SU-DHL-6 (cell line): ENCODE results near the gene CDCA3.

ENCODE experiments used
- H2AFZ ChIP-seq: fragments of 200-600 bp; sonication (generic); 2 replicates; pipeline ENCODE4 v1.6.1; 2014; ENCODE audit warnings: low read depth, mild to moderate bottlenecking, moderate library complexity, mixed read lengths, antibody characterized with exemption, low read length; ENCODE audit not compliant: severe bottlenecking
- H3F3A ChIP-seq: fragments of 200-600 bp; shearing (Covaris generic); 2 replicates; pipeline ENCODE4 v1.6.0; 2016; ENCODE audit warnings: antibody characterized with exemption, mild to moderate bottlenecking; ENCODE audit not compliant: insufficient read depth
- H3K27ac ChIP-seq: fragments of 200-600 bp; sonication (generic); 2 replicates; pipeline ENCODE4 v1.5.1; 2016; ENCODE audit warnings: low read depth, mild to moderate bottlenecking, low read length, moderate library complexity, mixed read lengths
- H3K27me3 ChIP-seq: fragments of 200-600 bp; sonication (generic), shearing (Covaris generic); 2 replicates; pipeline ENCODE4 v1.6.0; 2014; ENCODE audit warnings: mild to moderate bottlenecking, low read length
- H3K36me3 ChIP-seq: fragments of 200-600 bp; sonication (generic); 2 replicates; pipeline ENCODE4 v1.6.1; 2014; ENCODE audit warnings: mild to moderate bottlenecking, low read length, mixed read lengths
- H3K4me2 ChIP-seq: fragments of 300-600, 200-600 bp; shearing (Covaris generic), sonication (generic); 2 replicates; pipeline ENCODE4 v1.6.0; 2014; ENCODE audit warnings: low read length, low read depth, mild to moderate bottlenecking; ENCODE audit not compliant: poor library complexity, severe bottlenecking
- H3K4me3 ChIP-seq: fragments of 200-600 bp; sonication (generic); 2 replicates; pipeline ENCODE4 v1.5.1; 2014; ENCODE audit warnings: antibody characterized with exemption, low read length, mild to moderate bottlenecking, mixed read lengths; ENCODE audit not compliant: insufficient read depth, poor library complexity, severe bottlenecking
- H3K79me2 ChIP-seq: fragments of 200-600 bp; sonication (generic); 2 replicates; pipeline ENCODE4 v1.6.1; 2014; ENCODE audit warnings: mild to moderate bottlenecking, low read length, moderate library complexity; ENCODE audit not compliant: insufficient read depth
- H3K9ac ChIP-seq: fragments of 200-600 bp; sonication (generic); 2 replicates; pipeline ENCODE4 v1.7.0; 2014; ENCODE audit warnings: mild to moderate bottlenecking, low read length
- H3K9me2 ChIP-seq: fragments of 200-600 bp; sonication (generic); replicated peaks from 2 replicates; pipeline ENCODE4 v1.6.1; 2014; ENCODE audit warnings: low read length; ENCODE audit not compliant: insufficient read depth
- H3K9me3 ChIP-seq: fragments of 200-600 bp; sonication (generic); 2 replicates; pipeline ENCODE4 v1.6.1; 2014; ENCODE audit warnings: low read length, mixed read lengths; ENCODE audit not compliant: insufficient read depth
- H4K20me1 ChIP-seq: fragments of 200-600 bp; sonication (generic); 2 replicates; pipeline ENCODE4 v1.6.1; 2014; ENCODE audit warnings: low read depth, mild to moderate bottlenecking, antibody characterized with exemption, low read length, moderate library complexity, mixed read lengths
- EZH2phosphoT487 ChIP-seq: fragments of 200-600 bp; sonication (generic), shearing (Covaris generic); conservative IDR thresholded peaks from 2 replicates; pipeline ENCODE4 v1.6.1; 2018; ENCODE audit warnings: mild to moderate bottlenecking, antibody characterized with exemption, low read length, moderate library complexity, mixed read lengths
- TF ChIP-seq, protein P1 (sequence below): fragments of 200-600 bp; sonication (generic); IDR thresholded peaks from one replicate; pipeline ENCODE4 v1.5.1; 2017; ENCODE audit warnings: antibody characterized with exemption, mild to moderate bottlenecking, low read length, moderate library complexity; ENCODE audit not compliant: insufficient read depth, poor library complexity, severe bottlenecking

CDCA3 gene

DNA sequence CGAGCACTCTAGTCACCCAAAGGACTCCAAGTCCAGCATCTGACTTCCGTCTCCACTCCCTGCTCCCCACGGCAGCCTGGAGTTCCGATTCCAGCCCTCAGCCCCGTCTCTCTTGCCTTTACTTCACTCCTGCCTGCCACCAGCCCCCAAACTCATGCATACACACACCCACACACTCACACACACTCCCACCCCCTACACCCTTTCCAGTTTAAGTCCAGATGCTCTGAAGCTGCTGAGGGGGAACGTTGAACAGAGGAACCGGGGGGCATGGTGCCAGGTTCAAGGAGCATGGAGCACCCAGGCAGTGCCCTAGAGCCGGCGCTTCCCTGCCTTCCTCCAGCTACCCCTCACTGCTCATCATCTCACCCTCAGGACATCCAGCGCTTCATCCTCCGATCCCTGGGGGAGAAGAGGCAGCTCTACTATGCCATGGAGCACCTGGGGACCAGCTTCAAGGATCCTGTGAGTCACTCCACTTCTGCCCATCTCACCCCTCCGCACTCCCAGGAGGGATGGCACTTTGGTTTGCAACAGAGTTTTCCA, 19.6 kb downstream of the CDCA3 start:
- Histone ChIP-seq H3K4me3 (no peak overlapping the region), H3K9ac (no peak overlapping the region), H3K4me2 (no peak overlapping the region), H3K79me2 (no peaks in the 10 kb centered on the region), H3K36me3 (no peaks in the 10 kb centered on the region), H2AFZ (no peak overlapping the region), H3F3A (no peaks in the 10 kb centered on the region), H3K27ac (no peak overlapping the region), H3K9me2 (no peaks in the 10 kb centered on the region), H3K9me3 (no peaks in the 10 kb centered on the region), H4K20me1 (no peaks in the 10 kb centered on the region; the same call in 1 of the 2 replicates), H3K27me3 (no peaks in the 10 kb centered on the region)
- TF ChIP-seq, protein P1, sequence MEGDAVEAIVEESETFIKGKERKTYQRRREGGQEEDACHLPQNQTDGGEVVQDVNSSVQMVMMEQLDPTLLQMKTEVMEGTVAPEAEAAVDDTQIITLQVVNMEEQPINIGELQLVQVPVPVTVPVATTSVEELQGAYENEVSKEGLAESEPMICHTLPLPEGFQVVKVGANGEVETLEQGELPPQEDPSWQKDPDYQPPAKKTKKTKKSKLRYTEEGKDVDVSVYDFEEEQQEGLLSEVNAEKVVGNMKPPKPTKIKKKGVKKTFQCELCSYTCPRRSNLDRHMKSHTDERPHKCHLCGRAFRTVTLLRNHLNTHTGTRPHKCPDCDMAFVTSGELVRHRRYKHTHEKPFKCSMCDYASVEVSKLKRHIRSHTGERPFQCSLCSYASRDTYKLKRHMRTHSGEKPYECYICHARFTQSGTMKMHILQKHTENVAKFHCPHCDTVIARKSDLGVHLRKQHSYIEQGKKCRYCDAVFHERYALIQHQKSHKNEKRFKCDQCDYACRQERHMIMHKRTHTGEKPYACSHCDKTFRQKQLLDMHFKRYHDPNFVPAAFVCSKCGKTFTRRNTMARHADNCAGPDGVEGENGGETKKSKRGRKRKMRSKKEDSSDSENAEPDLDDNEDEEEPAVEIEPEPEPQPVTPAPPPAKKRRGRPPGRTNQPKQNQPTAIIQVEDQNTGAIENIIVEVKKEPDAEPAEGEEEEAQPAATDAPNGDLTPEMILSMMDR = no peak

DNA sequence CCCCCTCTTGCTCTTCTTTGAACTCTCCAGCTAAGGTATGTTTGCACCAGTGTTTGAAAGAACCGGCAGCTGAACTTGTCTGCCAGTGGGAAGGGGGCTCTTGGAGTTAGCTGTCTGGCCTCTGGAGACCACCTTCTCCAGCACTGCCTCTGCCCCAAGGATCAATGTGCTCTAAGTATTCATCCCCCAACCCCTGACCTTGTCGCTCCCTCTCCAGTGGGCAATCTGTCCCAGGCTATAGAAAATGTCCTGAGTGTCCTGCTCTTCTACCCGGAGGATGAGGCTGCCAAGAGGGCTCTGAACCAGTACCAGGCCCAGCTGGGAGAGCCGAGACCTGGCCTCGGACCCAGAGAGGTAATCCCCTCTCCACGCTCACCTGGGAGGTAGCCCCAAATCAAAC, 20.1 kb downstream of the CDCA3 start:
- no peak overlapping the region for H2AFZ ChIP-seq
- no peaks in the 10 kb centered on the region for H3K79me2 ChIP-seq
- no peaks in the 10 kb centered on the region for H3F3A ChIP-seq
- H3K4me2 ChIP-seq = no peak overlapping the region
- TF ChIP-seq, protein P1 = no peak
- no peak for TF ChIP-seq EZH2phosphoT487
- H3K9me3 ChIP-seq = no peaks in the 10 kb centered on the region
- no peak overlapping the region for H3K9ac ChIP-seq
- no peaks in the 10 kb centered on the region for H3K27me3 ChIP-seq
- H3K9me2 ChIP-seq = no peaks in the 10 kb centered on the region
- H3K27ac ChIP-seq = no peak overlapping the region
- H3K4me3 ChIP-seq = no peak overlapping the region
- no peaks in the 10 kb centered on the region; the same call in 1 of the 2 replicates for H4K20me1 ChIP-seq
- no peaks in the 10 kb centered on the region for H3K36me3 ChIP-seq

DNA sequence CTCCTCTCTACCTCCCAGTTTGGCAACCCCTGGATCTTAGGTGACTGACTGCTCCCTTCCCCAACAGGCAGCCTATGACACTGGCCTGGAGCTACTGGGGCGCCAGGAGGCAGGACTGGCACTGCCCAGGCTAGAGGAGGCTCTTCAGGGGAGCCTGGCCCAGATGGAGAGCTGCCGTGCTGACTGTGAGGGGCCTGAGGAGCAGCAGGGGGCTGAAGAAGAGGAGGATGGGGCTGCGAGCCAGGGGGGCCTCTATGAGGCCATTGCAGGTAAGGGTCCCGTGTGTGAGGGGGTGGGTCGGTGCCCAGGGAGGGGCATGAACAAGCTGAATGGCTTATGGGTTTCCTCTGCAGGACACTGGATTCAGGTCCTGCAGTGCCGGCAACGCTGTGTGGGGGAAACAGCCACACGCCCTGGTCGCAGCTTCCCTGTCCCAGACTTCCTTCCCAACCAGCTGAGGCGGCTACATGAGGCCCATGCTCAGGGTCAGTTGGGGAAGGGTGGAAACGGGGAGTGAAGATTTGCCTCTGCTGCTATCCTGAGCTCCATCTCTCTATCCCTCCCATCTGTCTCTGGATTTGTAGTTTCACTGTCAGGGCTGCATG, 20.7 kb downstream of the CDCA3 start:
- Histone ChIP-seq H4K20me1 (no peaks in the 10 kb centered on the region; the same call in 1 of the 2 replicates), H3K4me2 (no peak overlapping the region), H3K27ac (no peak overlapping the region), H3F3A (no peaks in the 10 kb centered on the region), H3K9ac (no peak overlapping the region), H3K27me3 (no peaks in the 10 kb centered on the region), H3K4me3 (no peak overlapping the region), H3K9me2 (no peaks in the 10 kb centered on the region), H3K79me2 (no peaks in the 10 kb centered on the region), H3K9me3 (no peaks in the 10 kb centered on the region), H2AFZ (no peak overlapping the region), H3K36me3 (no peaks in the 10 kb centered on the region)
- no peak for TF ChIP-seq EZH2phosphoT487
- TF ChIP-seq, protein P1 = no peak
